ENCODE results near the gene B3GALT6. TPM values are rescaled to one million over a fixed set of nuclear protein-coding genes. Genes with fewer than 3 reads are reported as not detected.

Gene B3GALT6
- total RNA-seq, 1 experiment from 2014 or later, result 27.1 TPM

- H3K56ac ChIP-seq (ENCODE audit: insufficient read length, low read depth, low read length), result no peak overlapping the region
- no peak overlapping the region for H4K8ac ChIP-seq (replicated peaks; ENCODE audit: insufficient read length, low read depth, low read length)
- no peak overlapping the region for H3K4ac ChIP-seq (ENCODE audit: low read depth, low read length)
- H3K27ac Mint-ChIP-seq, result no peak overlapping the region
- H4K5ac ChIP-seq (ENCODE audit: insufficient read length, low read depth, low read length), result no peak overlapping the region
- H3T11ph ChIP-seq (ENCODE audit: low read length), result no peak overlapping the region
- no peak overlapping the region for H2BK5ac ChIP-seq (ENCODE audit: insufficient read length, low read length)
- no peak overlapping the region for H3K18ac ChIP-seq (ENCODE audit: insufficient read length, low read depth, low read length)
- H3K4me3 Mint-ChIP-seq, result no peak overlapping the region
- no peak overlapping the region for H2BK12ac ChIP-seq (ENCODE audit: insufficient read length, low read depth, low read length)
- H3K14ac ChIP-seq (ENCODE audit: insufficient read depth, low read length), result no peak overlapping the region
- no peaks in the 10 kb centered on the region for H3K9me3 ChIP-seq (ENCODE audit: control insufficient read depth, low read depth, low read length)
- no peak overlapping the region for H3K9ac ChIP-seq (ENCODE audit: extremely low read depth, insufficient read length, low read length)
- no peak for DNase-seq
- H3K9me3 Mint-ChIP-seq, result no peaks in the 10 kb centered on the region
- H2AFZ ChIP-seq (ENCODE audit: low read length), result no peak overlapping the region
- H3K79me1 ChIP-seq (ENCODE audit: insufficient read depth, low read depth, low read length, poor library complexity, severe bottlenecking), result no peaks in the 10 kb centered on the region
- no peaks in the 10 kb centered on the region for H3K79me2 ChIP-seq (ENCODE audit: insufficient read depth, low read length)
- H3K4me1 Mint-ChIP-seq, result peaks cover 0 to 3% of the 10 kb centered on the region in 2 experiments; a peak in 2 of 4 replicates
- WGBS (ENCODE audit: extremely low coverage, insufficient read length, low lambda C conversion rate), result no CpG with 5 or more reads among the region's 23 CpGs
- H4K91ac ChIP-seq (ENCODE audit: insufficient read length, low read depth, low read length), result no peak overlapping the region
- no peak overlapping the region for H3K23ac ChIP-seq (ENCODE audit: insufficient read length, low read depth, low read length)
- H3K27me3 Mint-ChIP-seq (ENCODE audit: low read depth), result peaks cover 15% of the 10 kb centered on the region
- TF ChIP-seq CTCF (conservative IDR thresholded peaks at IDR 0.05), result no peak
- H3K27me3 ChIP-seq (ENCODE audit: insufficient read depth, low read length), result no peaks in the 10 kb centered on the region
- no peaks in the 10 kb centered on the region for H3K4me1 ChIP-seq (ENCODE audit: insufficient read depth, low read length)
- H2BK120ac ChIP-seq (ENCODE audit: low read depth, low read length, poor library complexity, severe bottlenecking), result no peak overlapping the region
- no peaks in the 10 kb centered on the region for H3K36me3 Mint-ChIP-seq (ENCODE audit: insufficient read depth in 1 of 3, low read depth in 3 of 3)
- no peaks in the 10 kb centered on the region for H3K23me2 ChIP-seq (ENCODE audit: insufficient read length, low read depth, low read length, poor library complexity, severe bottlenecking)
- H2BK20ac ChIP-seq (ENCODE audit: low read depth, low read length, poor library complexity, severe bottlenecking), result no peak overlapping the region
- H3K27ac ChIP-seq (ENCODE audit: insufficient read length, low read depth, low read length), result no peak overlapping the region
- H4K20me1 ChIP-seq (ENCODE audit: control insufficient read depth, insufficient read depth, insufficient read length), result no peaks in the 10 kb centered on the region
- no peak overlapping the region for H2BK15ac ChIP-seq (ENCODE audit: low read depth, low read length)
- no peak overlapping the region for H3K4me2 ChIP-seq (ENCODE audit: insufficient read depth, insufficient read length, low read length)
- no peak overlapping the region for H2AK5ac ChIP-seq (ENCODE audit: insufficient read length, low read length)
Measured at GRCh38 chr1:1243807-1244191, 11.8 kb downstream of the B3GALT6 start.

All from H9 (cell line).